ENCODE results near the gene CFAP46.
"Not testable (repeated sequence)": the region's sequence is repeated elsewhere in the genome, so short reads cannot be mapped to it uniquely, and the experiment has no call there.

Gene CFAP46

DNA sequence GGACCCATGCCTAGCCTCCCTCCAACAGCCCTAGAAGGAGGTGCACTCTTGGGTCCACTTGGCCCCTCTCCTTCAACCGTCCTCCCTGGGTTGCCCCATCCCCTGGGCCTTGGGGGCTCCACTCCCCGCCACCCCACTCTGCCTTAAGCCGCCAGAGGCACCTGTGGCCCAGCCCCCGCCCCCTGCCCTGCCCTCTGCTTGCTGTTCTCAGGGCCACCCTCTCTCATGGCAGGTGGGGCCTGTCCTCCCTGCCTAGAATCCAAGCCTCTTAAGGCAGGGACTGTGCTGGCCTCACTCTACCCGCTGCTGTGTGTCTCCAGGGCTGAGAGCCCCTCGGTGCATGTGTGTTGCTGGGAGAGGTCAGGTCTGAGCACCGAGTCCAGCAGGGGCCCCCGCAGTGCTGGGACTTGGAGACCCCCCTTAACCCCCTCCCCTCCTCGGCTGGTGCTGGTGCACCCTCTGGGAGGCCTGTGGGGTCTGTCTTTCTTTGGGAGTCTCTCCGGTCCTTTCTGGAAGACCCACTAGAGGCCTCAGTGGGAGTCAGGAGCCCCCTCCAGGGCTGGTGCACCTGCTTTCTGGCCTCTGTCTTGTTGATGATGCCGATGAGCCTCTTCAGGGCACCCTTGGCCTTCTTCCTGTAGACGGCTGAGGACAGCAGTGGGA, 43.8 kb downstream of the CFAP46 start:
- DNase-seq = no peak

DNA sequence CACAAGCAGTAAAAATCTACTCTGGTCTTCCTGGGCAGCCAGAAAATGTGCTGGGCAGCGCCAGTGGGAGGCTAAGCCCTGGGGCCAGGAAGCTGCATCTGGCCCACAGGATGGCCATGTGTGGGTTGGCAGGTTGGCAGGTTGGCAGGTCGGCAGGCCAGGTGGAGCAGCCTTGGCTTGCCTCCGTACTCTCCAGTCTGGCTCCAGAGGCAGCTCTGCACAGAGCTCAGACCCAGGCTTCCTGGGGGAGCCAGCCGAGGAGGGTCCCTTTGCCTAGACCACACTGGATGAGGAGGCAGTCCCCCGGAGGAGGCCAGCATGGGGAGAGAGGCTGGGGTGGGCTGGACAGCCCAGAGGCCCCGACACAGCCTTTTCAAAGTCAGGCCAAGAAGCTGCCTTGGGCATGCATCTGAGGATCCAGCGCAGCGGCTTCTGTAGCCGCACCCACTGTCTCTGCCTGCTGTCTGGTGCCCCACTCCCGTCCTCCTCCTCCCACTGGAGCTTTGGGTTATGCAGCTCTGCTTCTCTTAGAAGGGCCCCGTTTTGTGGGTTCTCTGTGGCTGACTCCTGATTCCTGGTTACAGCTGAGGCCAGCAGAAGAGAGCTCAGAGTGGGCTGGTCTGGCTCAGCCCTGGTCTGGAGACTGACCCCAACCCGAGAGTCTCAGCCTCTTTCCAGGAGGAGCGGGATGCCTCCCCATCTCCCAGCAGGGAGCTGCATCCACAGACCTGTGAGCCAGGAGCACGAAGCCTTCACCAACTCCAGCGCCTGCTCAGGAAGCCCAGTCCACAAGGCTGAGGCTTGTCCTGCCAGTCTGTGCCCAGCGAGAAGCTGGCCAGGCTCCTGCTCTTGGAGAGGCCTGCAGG, 44.6 kb downstream of the CFAP46 start:
- no peak for DNase-seq

- DNase-seq = not testable (repeated sequence)
Observed at GRCh38 chr10:132893786-132894185, 48.6 kb downstream of the CFAP46 start.

GRCh38 chr10:132893090-132893489, 49.3 kb downstream of the CFAP46 start:
- no peak for DNase-seq

DNA sequence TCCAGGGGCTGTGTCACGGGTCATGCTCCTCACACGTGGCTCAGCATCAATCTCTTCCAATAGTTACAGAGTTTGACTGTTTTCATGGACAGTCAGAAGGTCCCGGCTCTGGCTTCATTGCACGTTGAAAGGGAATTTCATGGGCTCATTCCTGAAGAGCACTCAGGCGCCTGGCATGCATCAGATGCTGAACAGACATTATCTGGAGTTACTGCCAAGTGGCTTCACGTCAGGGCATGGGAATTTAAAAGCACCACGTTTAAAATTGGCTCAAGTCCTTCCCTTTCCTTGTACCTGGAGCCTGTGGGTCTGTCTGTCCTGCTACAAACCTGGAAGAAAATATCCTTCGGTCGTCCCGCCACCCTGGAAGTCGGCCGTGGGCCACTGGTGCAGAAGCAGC, 50.4 kb downstream of the CFAP46 start:
- no peak for DNase-seq

GRCh38 chr10:132891368-132891767, 51.0 kb downstream of the CFAP46 start:
- DNase-seq = no peak

DNA sequence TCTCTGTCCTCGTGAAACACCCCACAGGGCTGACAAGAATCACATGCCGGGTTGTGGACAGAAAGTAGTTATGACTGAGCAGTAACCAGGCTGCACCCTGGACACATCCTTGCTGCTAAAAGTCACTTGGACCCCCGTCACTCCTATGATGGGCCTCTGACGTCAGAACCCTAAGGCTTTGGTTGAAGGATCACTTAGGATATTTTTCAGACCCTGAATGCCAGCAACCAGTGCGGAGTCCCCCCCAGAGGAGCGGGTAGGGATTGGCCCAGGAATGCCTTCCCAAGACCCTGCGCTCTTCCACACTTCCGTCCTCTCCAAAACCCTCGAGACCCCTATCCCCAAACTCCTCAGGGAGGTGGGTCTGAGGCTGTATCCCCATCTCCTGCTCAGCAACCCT, 52.1 kb downstream of the CFAP46 start:
- DNase-seq = no peak

DNA sequence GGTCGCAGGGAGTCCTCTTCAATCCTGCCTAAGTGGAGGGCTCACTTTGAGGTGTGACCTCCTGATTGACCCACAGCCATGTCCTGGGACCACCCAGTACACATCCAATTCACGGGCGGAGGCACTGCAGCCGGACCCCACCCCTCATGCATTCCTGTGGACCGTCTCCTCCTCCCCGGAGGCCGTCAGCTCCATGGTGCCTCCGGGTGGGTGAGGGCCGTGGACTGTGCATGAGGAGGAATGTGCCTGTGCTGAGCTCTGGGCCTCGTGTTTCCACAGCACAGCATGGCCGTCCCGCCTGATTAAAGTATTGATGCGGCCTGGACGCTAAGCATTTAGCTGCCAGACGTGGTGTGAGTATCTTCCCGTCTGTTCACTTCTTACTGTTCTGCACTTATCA, 52.8 kb downstream of the CFAP46 start:
- DNase-seq = no peak

DNA sequence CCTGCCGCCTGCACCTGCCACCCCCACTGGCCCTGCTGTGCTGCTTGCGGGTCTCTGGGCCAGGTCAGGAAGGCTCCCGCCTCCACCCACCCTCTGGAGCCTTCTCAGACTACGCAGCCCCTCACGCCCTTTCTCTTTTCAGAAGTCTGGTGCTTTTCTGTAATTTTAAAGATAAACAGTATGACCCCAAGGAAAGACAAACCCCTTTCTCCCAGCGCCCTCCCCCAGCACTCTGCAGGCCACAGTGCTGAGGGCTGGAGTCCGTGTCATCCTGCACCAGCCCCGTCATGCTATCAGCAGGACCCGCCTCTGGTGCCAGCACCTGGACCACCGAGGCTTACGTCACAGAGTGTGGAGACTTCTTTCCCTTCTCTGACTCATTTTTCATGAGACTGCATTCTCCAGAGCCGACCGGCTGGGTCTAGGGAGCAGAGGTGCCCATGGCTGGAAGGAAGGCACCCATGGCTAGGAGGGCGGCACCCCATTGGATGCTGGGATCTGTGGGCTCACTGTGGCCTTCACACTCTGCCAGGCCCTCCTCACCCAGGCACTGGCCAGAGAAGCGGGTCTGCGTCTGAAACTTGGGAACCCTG, 53.4 kb downstream of the CFAP46 start:
- no peak for DNase-seq

GRCh38 chr10:132888446-132888845, 53.9 kb downstream of the CFAP46 start:
- not testable (repeated sequence) for DNase-seq

DNA sequence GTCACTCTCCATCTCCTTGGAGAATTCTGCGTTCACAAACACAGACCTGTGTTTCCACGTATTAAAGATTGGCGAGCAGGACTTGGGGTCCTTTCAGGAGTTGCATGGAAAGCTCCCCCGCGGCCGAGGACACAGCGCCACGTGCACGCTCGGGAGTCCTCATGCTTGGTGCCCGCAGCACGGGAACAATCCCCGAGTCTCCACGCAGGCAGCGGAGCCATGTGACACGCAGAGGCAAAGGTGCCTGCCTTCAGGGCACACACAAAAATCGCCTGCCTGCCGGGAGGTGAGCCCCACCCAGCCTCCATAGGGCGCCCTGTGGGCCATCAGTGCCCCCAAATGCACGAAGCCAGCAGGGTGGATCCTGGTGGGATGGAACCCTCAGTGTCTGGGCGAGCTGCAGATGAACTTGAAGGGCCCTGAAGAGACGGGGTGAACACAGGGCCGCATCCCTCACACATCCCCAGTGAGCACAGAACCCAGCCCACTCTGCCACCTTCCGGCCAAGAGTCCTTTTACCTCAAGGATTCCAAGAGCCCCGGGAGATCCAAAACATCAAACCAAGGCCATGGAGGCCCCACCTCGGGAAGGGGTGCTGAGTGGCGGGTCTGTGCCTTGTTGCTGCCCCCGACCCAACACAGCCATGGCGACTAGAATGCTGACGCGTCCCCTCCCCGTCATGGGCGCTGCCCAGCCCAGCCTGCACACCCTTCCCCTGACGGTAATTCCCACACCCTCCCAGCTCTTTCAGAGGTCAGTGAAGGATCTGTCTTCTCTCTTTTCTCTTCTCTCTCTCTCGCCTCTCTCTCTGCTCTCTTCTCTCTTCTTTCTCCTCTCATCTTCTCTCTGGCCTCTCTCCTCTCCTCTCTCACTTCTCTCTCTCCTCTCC, 55.9 kb downstream of the CFAP46 start:
- DNase-seq = no peak

DNA sequence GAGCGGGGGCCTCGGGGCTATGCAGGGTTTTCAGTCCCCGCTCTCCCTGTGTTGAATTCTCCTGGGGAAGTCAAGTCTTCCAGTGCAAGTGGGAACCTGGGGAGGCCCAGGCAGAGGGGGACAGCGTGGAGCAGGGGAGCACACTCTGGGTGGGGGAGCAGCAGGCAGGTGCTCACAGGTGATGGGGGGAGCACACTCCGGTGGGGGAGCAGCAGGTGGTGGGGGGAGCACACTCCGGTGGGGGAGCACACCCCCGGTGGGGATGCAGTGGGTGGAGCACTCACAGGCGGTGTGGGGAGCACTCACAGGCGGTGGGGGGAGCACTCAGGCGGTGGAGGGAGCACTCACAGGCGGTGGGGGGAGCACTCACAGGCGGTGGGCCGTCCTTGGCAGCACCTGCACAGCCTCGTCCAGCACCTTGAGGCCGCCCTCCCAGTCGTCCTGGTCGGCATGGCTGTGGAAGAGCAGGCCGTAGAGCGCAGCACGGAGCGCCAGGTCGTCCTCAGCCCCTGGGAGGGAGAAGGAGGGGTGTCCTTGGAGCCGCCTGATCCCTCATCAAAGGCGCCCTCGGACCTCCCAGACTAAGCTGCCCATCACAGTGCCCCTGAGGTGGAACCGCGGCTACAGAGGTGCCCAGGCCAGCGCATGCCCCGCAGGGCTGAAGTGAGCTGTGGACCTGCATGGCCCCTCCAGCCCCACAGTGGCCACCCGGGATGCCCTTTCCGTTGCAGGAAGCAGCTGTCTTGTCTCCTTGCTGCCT, 56.7 kb downstream of the CFAP46 start:
- no peak for DNase-seq

GRCh38 chr10:132884691-132885271, 57.6 kb downstream of the CFAP46 start:
- no peak for DNase-seq

- DNase-seq = no peak
Observed at GRCh38 chr10:132884041-132884440, 58.3 kb downstream of the CFAP46 start.

- no peak for DNase-seq
Observed at GRCh38 chr10:132883391-132883881, 58.9 kb downstream of the CFAP46 start.

GRCh38 chr10:132882069-132882951, 60.1 kb downstream of the CFAP46 start:
- no peak for DNase-seq

DNA sequence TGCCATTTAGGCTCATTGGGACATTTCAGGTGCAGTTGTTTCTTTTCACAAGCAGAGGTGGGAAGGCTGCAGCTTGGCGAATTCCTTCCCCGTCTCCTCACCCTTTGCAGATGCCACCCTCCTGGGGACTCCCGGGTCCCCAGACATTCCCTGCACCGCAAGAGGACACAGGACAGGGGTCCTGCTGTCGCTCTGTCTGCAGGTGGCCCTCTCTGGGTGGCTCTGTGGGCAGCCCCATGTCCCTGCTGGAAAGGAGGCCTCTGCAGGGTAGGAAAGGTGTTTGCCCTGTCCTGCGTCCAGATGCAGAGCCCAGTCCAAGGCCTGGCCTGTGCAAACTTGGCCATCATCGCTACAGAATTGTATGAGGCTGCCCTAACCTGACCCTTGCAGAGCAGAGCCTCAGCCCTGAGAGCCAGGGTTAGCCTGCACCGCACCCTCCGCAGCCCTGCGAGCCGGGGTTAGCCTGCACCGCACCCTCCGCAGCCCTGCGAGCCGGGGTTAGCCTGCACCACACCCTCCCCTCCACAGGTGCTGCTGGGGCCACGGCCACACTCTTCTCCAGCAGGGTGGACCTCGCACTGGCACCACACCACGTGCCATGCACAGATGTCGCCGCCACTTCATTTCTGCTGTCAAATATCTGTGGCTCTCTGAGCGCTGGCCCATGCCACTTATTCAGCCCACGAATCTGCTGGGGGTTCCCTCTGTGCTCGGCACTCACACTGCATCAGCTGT, 61.0 kb downstream of the CFAP46 start:
- DNase-seq = no peak

DNA sequence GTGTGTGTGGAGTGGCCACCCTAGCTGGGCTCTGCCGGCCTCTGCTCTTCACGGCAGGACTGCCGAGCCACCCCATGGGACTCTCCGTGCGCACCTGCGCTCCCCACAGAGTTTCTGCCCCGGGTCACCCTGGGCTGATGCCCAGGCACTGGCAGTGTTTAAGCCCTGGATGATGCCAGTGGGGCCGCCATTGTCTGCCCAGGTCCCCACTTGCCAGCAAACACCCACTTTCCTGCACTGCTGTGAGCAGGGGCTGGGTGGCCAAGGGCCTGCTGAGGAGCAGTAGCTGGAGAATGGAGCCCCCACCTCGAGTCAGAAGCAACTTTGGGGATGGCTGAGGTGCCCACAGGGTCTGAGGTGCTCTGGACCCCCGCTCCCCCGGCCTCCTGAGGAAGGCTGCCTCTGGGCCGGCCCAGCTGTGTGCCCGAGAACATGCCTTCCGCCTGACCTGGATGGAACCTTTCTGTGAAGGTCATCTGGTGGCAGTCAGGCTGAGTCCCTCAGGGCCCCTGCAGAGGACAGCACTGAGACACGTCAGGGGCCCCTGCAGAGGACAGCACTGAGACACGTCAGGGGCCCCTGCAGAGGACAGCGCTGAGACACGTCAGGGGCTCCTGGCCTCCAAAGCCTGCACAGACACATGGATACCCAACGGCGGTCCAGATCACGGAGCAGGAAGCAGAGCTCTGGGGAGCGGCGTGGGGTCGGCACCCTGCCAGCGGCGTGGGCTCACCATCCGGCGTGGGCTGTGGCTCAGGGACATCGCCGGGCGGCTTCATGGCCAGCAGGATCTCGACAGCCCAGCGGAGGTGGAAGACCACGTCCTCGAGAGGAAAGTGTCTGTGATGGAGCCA, 62.0 kb downstream of the CFAP46 start:
- DNase-seq = no peak

All from amniotic stem cell (primary cell).